AG04449 (cell line): Measurements from ENCODE around the gene SEC14L1.

Experiments
- CTCF ChIA-PET: fragments of 350-600 bp; formaldehyde crosslinking; extraction: SDS; loops from one replicate; lab custom pipeline; 2021; ENCODE audit warnings: antibody characterized with exemption; lab: Yijun Ruan, JAX
- POLR2A ChIA-PET: fragments of 400-600, 350-600 bp; formaldehyde crosslinking; extraction: SDS; loops from one replicate; lab custom pipeline; 2020; ENCODE audit warnings: antibody characterized with exemption, inconsistent platforms; lab: Yijun Ruan, JAX
- DNase-seq: peaks from one replicate; pipeline ENCODE4 v3.0.0-alpha.2; 2010; ENCODE audit warnings: low read depth, low spot score
- H3K4me3 ChIP-seq: 2 replicates; pipeline ENCODE4 v1.5.1; 2011; ENCODE audit warnings: low read depth, mild to moderate bottlenecking, control low read depth, low read length
- TF ChIP-seq, protein P1 (sequence below): IDR thresholded peaks from one replicate; pipeline ENCODE4 v1.5.1; 2011; ENCODE audit warnings: mild to moderate bottlenecking, moderate library complexity, low read length, control low read depth, inconsistent platforms; ENCODE audit not compliant: insufficient read depth; ENCODE audit errors: missing control alignments

SEC14L1 gene

DNA sequence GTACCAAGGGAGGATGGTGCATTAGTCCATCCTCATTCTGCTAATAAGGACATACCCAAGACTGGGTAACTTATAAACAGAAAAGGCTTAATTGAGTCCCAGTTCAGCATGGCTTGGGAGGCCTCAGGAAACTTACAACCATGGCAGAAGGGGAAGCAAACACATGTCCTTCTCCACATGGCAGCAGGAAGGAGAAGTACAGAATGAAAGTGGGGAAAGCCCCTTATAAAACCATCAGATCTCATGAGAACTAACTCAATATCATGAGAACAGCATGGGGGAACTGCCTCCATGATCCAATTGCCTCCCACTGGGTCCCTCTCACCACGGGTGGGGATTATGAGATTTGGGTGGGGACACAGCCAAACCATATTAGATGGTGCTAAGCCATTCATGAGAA lies 84.5 kb downstream of the SEC14L1 start:
- TF ChIP-seq, protein P1, sequence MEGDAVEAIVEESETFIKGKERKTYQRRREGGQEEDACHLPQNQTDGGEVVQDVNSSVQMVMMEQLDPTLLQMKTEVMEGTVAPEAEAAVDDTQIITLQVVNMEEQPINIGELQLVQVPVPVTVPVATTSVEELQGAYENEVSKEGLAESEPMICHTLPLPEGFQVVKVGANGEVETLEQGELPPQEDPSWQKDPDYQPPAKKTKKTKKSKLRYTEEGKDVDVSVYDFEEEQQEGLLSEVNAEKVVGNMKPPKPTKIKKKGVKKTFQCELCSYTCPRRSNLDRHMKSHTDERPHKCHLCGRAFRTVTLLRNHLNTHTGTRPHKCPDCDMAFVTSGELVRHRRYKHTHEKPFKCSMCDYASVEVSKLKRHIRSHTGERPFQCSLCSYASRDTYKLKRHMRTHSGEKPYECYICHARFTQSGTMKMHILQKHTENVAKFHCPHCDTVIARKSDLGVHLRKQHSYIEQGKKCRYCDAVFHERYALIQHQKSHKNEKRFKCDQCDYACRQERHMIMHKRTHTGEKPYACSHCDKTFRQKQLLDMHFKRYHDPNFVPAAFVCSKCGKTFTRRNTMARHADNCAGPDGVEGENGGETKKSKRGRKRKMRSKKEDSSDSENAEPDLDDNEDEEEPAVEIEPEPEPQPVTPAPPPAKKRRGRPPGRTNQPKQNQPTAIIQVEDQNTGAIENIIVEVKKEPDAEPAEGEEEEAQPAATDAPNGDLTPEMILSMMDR = no peak
- POLR2A ChIA-PET = interaction anchor here (1.6 kb wide), 1 partner anchor 10 kb away, joined by 3 read pairs; no protein-coding TSS in a partner anchor
- CTCF ChIA-PET = no interaction called here
- DNase-seq = no peak
- H3K4me3 ChIP-seq = no peak overlapping the region

DNA sequence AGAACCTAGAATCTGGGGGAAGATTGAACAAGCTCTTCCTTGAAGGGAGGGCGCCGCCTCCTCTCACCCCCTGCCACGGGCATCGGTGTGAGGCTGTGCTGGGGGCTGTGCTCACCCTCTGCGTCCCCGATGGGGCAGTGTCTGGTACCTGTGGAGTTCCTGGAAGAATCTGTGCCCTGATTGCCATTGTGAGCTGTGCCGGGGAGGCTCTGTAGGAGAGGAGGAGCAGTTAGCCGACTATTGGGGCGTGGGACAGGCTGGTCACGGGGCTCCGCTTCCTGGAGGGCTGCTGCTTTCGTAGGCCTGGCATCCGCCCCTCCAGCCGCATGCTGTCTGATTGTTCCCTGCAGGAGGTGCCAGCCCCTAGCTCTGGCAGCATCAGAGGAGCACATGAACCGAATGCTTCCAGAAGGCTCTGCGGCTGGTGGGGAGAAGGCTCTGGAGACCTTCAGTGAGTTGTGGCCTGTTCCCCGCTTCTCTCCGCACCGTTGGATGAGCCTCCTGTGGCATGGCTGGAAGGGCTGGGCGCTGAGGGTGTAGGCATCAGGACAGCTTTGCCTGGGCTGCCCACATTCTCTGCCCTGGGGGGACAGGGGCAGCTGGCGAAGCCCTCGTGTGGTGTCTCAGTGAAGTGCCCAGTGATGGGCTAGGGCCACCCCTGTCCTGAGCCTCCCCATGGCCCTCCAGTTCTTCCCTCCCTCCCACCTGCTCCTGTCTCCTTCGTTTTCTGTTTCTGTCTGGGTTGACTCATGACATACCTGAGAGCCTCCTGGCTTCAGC lies 86.9 kb downstream of the SEC14L1 start:
- POLR2A ChIA-PET = no interaction called here
- no peak for DNase-seq
- TF ChIP-seq, protein P1 = no peak
- CTCF ChIA-PET = interaction anchor here (1.1 to 1.5 kb wide), 2 partner anchors 12 to 139 kb away, joined by 4 read pairs; no protein-coding TSS in a partner anchor
- no peak overlapping the region for H3K4me3 ChIP-seq

DNA sequence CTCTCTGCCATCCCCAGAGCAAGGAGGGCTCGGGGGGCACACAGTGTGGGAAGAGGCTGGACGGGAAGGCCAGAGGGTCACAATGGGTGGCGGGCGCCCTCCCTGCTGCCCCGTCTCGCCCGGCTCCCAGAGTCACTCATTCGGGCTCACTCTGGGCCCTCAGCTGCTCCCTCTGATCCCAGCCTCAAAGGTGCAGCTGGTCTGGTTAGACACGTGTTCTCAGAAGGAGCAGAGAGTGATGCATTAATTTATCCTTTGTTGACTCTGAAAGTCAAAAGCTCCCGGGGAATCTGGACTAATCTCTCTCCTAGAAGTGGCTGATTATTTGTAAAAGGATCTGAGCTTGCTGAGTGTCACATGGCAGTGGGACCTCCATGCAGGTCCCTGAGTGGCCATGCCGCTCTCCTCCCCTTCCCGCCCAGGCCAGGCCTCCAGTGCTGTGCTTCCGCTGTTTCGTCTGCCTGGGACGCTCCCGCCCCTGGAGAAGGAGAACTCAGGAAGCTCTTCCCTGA lies 87.5 kb downstream of the SEC14L1 start:
- no peak overlapping the region for H3K4me3 ChIP-seq
- ChIA-PET CTCF (interaction anchor here (1.5 kb wide), 2 partner anchors 13 to 140 kb away, joined by 4 to 7 read pairs; no protein-coding TSS in a partner anchor), POLR2A (interaction anchor here (0.6 kb wide), 1 partner anchor 8 kb away, joined by 3 read pairs; no protein-coding TSS in a partner anchor)

DNA sequence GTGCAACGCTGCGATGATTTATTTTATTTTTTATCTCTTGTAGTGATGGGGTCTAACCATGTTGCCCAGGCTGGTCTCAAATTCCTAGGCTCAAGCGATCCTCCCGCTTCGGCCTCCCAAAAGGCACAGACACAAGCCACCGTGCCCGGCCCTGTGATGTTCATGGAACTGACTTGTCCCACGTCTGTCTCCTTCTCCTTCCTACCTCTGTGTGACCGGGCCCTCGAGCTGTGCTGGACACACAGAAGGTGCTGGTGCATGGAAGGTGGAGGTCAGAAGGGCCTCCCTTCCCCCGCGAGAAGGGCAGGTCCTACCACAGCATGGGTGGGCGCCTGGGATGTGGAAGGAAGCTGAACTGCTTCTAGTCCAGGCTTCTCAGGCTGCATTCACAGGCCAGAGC lies 88.0 kb downstream of the SEC14L1 start:
- ChIA-PET POLR2A (interaction anchor here (0.6 kb wide), 1 partner anchor 8 kb away, joined by 3 read pairs; no protein-coding TSS in a partner anchor), CTCF (interaction anchor here (1.5 kb wide), 2 partner anchors 14 to 140 kb away, joined by 4 to 7 read pairs; no protein-coding TSS in a partner anchor)
- H3K4me3 ChIP-seq = no peak overlapping the region
- no peak for DNase-seq
- TF ChIP-seq, protein P1 = no peak

More for the DNA sequence above, 87.5 kb downstream of the SEC14L1 start:
- TF ChIP-seq, protein P1 = no peak
- DNase-seq = no peak

DNA sequence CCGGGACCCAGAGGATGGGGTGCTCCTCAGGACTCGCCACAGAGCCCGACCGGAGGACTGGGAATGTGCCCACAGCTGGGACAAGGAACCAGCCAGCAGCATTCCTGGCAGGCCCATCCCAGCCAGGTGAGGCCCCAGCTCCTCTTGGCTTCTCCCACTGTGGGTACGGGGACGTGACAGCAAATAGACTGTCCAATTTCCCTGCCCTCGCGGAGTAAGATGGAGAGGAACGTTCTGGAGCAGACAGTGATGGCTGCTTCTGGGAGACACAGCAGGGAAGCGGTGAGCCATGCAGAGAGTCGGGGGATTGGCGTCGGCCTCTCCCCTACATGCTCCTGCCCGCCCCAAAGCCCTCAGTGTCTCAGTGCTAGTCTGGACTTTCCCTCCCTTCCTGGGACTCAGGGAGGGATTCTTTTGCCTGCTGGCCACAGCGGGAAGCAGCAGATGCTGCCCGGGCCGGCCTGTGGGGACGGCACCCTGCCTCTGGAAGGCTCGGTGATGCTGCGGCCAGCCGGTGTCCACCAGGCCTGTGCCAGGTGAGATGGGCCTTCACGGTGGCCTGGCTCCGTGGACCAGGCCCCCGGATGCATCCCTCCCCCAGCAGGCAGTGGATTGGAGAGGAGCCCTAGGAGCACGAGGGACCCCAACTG lies 89.1 kb downstream of the SEC14L1 start:
- H3K4me3 ChIP-seq = no peak overlapping the region
- DNase-seq = no peak
- TF ChIP-seq, protein P1 = no peak
- ChIA-PET CTCF (interaction anchor here (1.5 kb wide), 1 partner anchor 141 kb away, joined by 7 read pairs; no protein-coding TSS in a partner anchor), POLR2A (no interaction called here)

DNA sequence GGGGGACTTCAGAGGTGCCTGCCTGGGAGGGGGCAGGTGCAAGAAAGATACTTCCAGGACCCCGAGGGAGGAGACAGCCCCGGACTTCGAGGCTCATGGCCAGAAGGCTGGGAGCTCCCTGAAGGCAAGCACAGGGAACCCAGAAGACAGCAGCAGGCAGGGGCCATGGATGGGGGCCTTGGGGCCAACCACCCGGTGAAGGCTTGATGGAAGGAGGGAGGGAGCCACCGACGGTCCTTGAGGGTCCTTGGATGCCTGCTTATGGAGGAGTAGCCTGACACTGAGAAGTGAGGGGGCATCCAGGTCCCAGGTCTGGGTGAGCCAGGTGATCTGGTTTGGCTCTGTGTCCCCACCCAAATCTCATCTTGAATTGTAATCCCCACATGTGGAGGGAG lies 89.7 kb downstream of the SEC14L1 start:
- POLR2A ChIA-PET = no interaction called here
- CTCF ChIA-PET = no interaction called here
- TF ChIP-seq, protein P1 = no peak
- no peak overlapping the region for H3K4me3 ChIP-seq
- no peak for DNase-seq
